HepG2 (cell line): ENCODE results near the gene DCHS2. TPM values are rescaled to one million over a fixed set of nuclear protein-coding genes. Genes with fewer than 3 reads are reported as not detected.

Source experiments
- ATAC-seq: fragments of 200-7000 bp; cut with Tn5 transposase; 3 replicates; pipeline ENCODE4 v1.9.1; 2020; ENCODE audit warnings: mild to moderate bottlenecking, moderate library complexity
- BruUV-seq: library from RNA; stranded (reverse); fragments of 400-500 nt; replicated peaks from 2 replicates; lab custom pipeline; 2021; lab: Mats Ljungman, UMichigan
- CTCF ChIA-PET: fragments of 300-600 bp; formaldehyde crosslinking; extraction: SDS; loops from one replicate; lab custom pipeline; 2021; ENCODE audit warnings: low total read pairs, inconsistent platforms, low intra/inter-chr PET ratio; lab: Yijun Ruan, JAX
- POLR2A ChIA-PET: fragments of 350-600 bp; sonication (Branson Sonifier 250); formaldehyde crosslinking; loops from one replicate; lab custom pipeline; 2020; ENCODE audit warnings: antibody characterized with exemption, inconsistent platforms; lab: Yijun Ruan, JAX
- DNase-seq: peaks from one replicate; pipeline ENCODE4 v3.0.0-alpha.2; 2015; ENCODE audit warnings: low spot score
- FAIRE-seq: peaks from 3 replicates; lab custom pipeline; 2011; peaks lifted over from hg19 to GRCh38; lab: Jason Lieb, UNC
- H2AFZ ChIP-seq: one replicate; pipeline ENCODE4 v1.6.1; 2011; ENCODE audit warnings: low read length, inconsistent platforms
- H3K27ac ChIP-seq: fragments of 300-600 bp; 3 replicates; pipeline ENCODE4 v1.8.0; 2011; ENCODE audit warnings: mixed run types, mild to moderate bottlenecking, mixed read lengths, low read length, inconsistent platforms; ENCODE audit not compliant: insufficient read depth; ENCODE audit errors: extremely low read length
- H3K27me3 ChIP-seq, 2 experiments: fragments of 200-600 bp in 1 of 2; 2 replicates in 1 of 2; 3 replicates in 1 of 2; pipeline versions ENCODE4 v1.6.0 to v1.8.0; 2011; ENCODE audit warnings: low read length in 2 of 2, mild to moderate bottlenecking in 2 of 2, moderate library complexity in 2 of 2, inconsistent platforms in 1 of 2; ENCODE audit not compliant: insufficient read depth in 2 of 2, control insufficient read depth in 1 of 2
- H3K36me3 ChIP-seq, 2 experiments: fragments of 200-600 bp in 1 of 2; replicated peaks in 1 of 2; 2 replicates in 1 of 2; 3 replicates in 1 of 2; pipeline versions ENCODE4 v1.5.1 to v1.8.0; 2011; ENCODE audit warnings: low read length in 2 of 2, inconsistent platforms in 1 of 2; ENCODE audit not compliant: insufficient read depth in 2 of 2, control insufficient read depth in 1 of 2
- H3K4me1 ChIP-seq: 2 replicates; pipeline ENCODE4 v1.5.1; 2012; ENCODE audit warnings: low read length, inconsistent platforms; ENCODE audit not compliant: insufficient read depth
- H3K4me2 ChIP-seq: 2 replicates; pipeline ENCODE4 v1.6.0; 2011; ENCODE audit warnings: low read depth, low read length, inconsistent platforms
- H3K4me3 ChIP-seq, 3 experiments: fragments of 200-600 bp in 1 of 3; sonication (generic), shearing (Covaris generic) in 1 of 3; replicated peaks in 1 of 3; 2 replicates each; pipeline ENCODE4 v1.5.1; 2011 to 2016; ENCODE audit warnings: low read length in 3 of 3, inconsistent platforms in 2 of 3, low read depth in 2 of 3, mild to moderate bottlenecking in 2 of 3, control low read depth in 1 of 3, mixed read lengths in 1 of 3; ENCODE audit not compliant: insufficient read depth in 1 of 3
- H3K79me2 ChIP-seq: one replicate; pipeline ENCODE4 v1.6.1; 2011; ENCODE audit warnings: low read length, inconsistent platforms; ENCODE audit not compliant: insufficient read depth
- H3K9ac ChIP-seq: 2 replicates; pipeline ENCODE4 v1.6.0; 2011; ENCODE audit warnings: mild to moderate bottlenecking, low read depth, low read length, inconsistent platforms; ENCODE audit not compliant: insufficient read depth
- H3K9me3 ChIP-seq: 2 replicates; pipeline ENCODE4 v1.5.1; 2012; ENCODE audit warnings: mild to moderate bottlenecking, low read length
- H4K20me1 ChIP-seq: 2 replicates; pipeline ENCODE4 v1.6.0; 2011; ENCODE audit warnings: inconsistent platforms, mild to moderate bottlenecking, low read length, moderate library complexity; ENCODE audit not compliant: insufficient read depth
- ESRRA ChIP-seq: sonication (generic); formaldehyde crosslinking; IDR thresholded peaks from 2 replicates; pipeline ENCODE4 v1.5.1; 2020; ENCODE audit warnings: mild to moderate bottlenecking, low read depth, missing genetic modification reagents
- JUN ChIP-seq: sonication (generic); formaldehyde crosslinking; IDR thresholded peaks from 2 replicates; pipeline ENCODE4 v1.4.0; 2020; ENCODE audit warnings: mild to moderate bottlenecking, missing genetic modification reagents
- MTA3 ChIP-seq: sonication (generic); formaldehyde crosslinking; IDR thresholded peaks from 2 replicates; pipeline ENCODE4 v1.4.0; 2020; ENCODE audit warnings: missing genetic modification reagents
- NPAS2 ChIP-seq: sonication (generic); formaldehyde crosslinking; IDR thresholded peaks from 2 replicates; pipeline ENCODE4 v1.8.0; 2022; ENCODE audit warnings: mild to moderate bottlenecking, missing genetic modification reagents, borderline replicate concordance
- SSRP1 ChIP-seq: IDR thresholded peaks from 2 replicates; pipeline ENCODE4 v1.6.1; 2016; ENCODE audit warnings: control low read depth
- ZNF317 ChIP-seq: sonication (generic); formaldehyde crosslinking; IDR thresholded peaks from 2 replicates; pipeline ENCODE4 v1.5.0; 2020; ENCODE audit warnings: mild to moderate bottlenecking, missing genetic modification reagents
- WGBS: methylation state at CpG from one replicate; pipeline ENCODE4 v1.1.6; 2017; ENCODE audit warnings: low lambda C conversion rate; 5-methylcytosine and 5-hydroxymethylcytosine counted together
- in situ Hi-C: cut with HindIII; loops from 2 replicates; pipeline ENCODE4 v1.10.0; 2017; ENCODE audit warnings: low pct_unique_long_range_greater_than_20kb; ENCODE audit not compliant: extremely low pct_ligation_motif_present
- intact Hi-C: fragments of 100-400 bp; cut with micrococcal nuclease; formaldehyde crosslinking; loops from one replicate; pipeline ENCODE4 v1.10.0; 2022; ENCODE audit not compliant: unreplicated experiment
- polyA plus RNA-seq, 8 experiments: library from polyadenylated mRNA; depleted of rRNA in 3 of 8; stranded (reverse) in 7 of 8; unstranded in 1 of 8; fragments of >200 nt; fragmentation: Illumina TruSeq in 4 of 8; extraction: Trizol in 4 of 8; gene quantifications; 2 replicates each; pipeline versions ENCODE4 v1.2.1 to v1.2.3, GENCODE V29; 2011 to 2016; ENCODE audit warnings: low read depth in 4 of 8, missing spikeins in 1 of 8, mixed read lengths in 1 of 8; ENCODE audit not compliant: insufficient read depth in 1 of 8
- total RNA-seq, 5 experiments: library from RNA; depleted of rRNA; stranded (reverse); fragments of >200 nt; fragmentation: Illumina TruSeq; extraction: Trizol; gene quantifications; 2 replicates each; pipeline ENCODE4 v1.2.3, GENCODE V29; 2016; ENCODE audit warnings: low read depth in 1 of 5

DCHS2 gene
- total and polyA plus RNA-seq, 2 of the 13 experiments (the other 11 are each of a cell fraction or from before 2014, with no cell fraction given), result 0.03 TPM; not detected in 1

DNA sequence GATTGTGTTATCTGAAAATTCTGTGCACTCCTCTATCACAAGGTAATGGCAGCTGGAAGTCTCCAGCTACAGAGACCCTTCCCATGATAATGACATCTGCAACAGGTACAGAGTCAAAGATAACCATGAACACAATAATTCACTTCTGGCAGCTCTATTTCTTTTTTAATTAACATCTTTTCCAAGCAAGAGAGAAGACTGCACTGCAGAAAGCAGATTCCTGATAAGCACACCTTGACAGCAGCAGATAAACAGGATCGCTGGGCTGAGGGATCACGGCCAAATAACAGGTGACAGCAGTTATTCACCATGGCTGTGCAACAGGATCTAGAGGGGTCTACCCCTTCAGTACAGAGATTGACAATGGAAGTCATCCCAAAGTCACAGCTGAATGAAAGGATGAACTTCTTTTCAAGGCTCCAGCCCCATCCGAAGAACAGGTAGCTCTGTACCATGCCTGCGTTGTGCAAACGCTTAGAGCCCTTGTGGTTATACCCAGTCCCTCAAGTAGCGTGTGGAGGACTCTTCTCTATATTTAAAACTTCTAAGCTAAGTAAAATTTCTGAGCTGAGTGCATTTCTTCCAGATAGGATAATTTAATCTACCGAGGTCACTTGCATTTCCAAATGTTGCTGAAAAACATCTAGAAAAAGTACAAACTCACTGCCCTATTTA lies 66.7 kb downstream of the DCHS2 start:
- Histone ChIP-seq H3K27me3 (no peaks in the 10 kb centered on the region; a peak in 1 of 5 replicates), H3K4me2 (no peak overlapping the region), H3K4me1 (no peaks in the 10 kb centered on the region), H3K79me2 (no peaks in the 10 kb centered on the region), H3K27ac (no peak overlapping the region), H3K9me3 (no peaks in the 10 kb centered on the region), H2AFZ (no peak overlapping the region), H3K36me3 (no peaks in the 10 kb centered on the region), H3K4me3 (no peak overlapping the region), H3K9ac (no peak overlapping the region), H4K20me1 (no peaks in the 10 kb centered on the region)
- POLR2A ChIA-PET, result no interaction called here
- ATAC-seq (no peak), DNase-seq (no peak), FAIRE-seq (no peak)
- in situ Hi-C loops (no loop called here), intact Hi-C loops (no loop called here)
- 13% methylated on average over 7 of the region's 7 CpGs for WGBS
- TF ChIP-seq ZNF317 (CRISPR knock-in tag) (no peak), JUN (CRISPR knock-in tag) (no peak), MTA3 (no peak), ESRRA (no peak)
- no TSS peak for BruUV-seq
- CTCF ChIA-PET, result no interaction called here

DNA sequence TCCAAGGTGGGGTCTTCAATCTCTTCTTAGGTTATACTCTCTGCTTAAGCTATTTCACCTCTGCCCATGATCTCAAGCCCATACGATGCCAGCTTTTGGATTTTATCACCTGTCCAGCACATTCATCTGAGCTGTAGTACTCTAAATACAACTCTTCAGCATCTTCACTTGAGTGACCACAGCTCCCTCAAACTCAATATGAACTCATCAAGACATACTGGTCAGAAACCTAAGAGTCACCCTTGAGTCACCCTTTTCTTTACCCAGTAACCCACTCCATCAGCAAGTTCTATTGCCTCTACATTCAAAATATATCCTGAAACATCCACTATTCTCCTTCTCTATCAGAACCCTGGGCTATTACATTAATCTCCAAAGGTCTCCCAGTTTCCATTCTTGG lies 69.4 kb downstream of the DCHS2 start:
- no peak for ATAC-seq

More for the DNA sequence above, 69.4 kb downstream of the DCHS2 start:
- Histone ChIP-seq H3K79me2 (no peaks in the 10 kb centered on the region), H3K9ac (no peak overlapping the region), H3K27me3 (peaks cover 0 to 8% of the 10 kb centered on the region in 2 experiments; a peak in 2 of 5 replicates), H3K4me1 (peaks cover 3% of the 10 kb centered on the region), H3K27ac (no peak overlapping the region), H3K9me3 (no peaks in the 10 kb centered on the region), H3K4me3 (no peak overlapping the region), H2AFZ (no peak overlapping the region), H4K20me1 (no peaks in the 10 kb centered on the region), H3K4me2 (no peak overlapping the region), H3K36me3 (no peaks in the 10 kb centered on the region)
- no peak for FAIRE-seq
- TF ChIP-seq SSRP1 (CRISPR knock-in tag) (no peak), NPAS2 (CRISPR knock-in tag) (no peak)
- intact Hi-C loops, result no loop called here
- no peak for DNase-seq
- POLR2A ChIA-PET, result no interaction called here
- BruUV-seq, result no TSS peak
- WGBS, result 0% methylated on average over 1 of the region's 1 CpG
- CTCF ChIA-PET, result no interaction called here
- in situ Hi-C loops, result no loop called here
